OCI-LY3 (cell line): ENCODE results near the gene SPINT2.

ENCODE experiments used
- EZH2phosphoT487 ChIP-seq: fragments of 200-600 bp; shearing (Covaris generic); IDR thresholded peaks from 2 replicates; pipeline ENCODE4 v1.6.1; 2018; ENCODE audit warnings: antibody characterized with exemption, mixed run types, low read depth
- TF ChIP-seq, protein P1 (sequence below): fragments of 200-600, 300-600 bp; sonication (generic); IDR thresholded peaks from 2 replicates; pipeline ENCODE4 v1.5.1; 2014; ENCODE audit warnings: antibody characterized with exemption, low read length, low read depth

DNA sequence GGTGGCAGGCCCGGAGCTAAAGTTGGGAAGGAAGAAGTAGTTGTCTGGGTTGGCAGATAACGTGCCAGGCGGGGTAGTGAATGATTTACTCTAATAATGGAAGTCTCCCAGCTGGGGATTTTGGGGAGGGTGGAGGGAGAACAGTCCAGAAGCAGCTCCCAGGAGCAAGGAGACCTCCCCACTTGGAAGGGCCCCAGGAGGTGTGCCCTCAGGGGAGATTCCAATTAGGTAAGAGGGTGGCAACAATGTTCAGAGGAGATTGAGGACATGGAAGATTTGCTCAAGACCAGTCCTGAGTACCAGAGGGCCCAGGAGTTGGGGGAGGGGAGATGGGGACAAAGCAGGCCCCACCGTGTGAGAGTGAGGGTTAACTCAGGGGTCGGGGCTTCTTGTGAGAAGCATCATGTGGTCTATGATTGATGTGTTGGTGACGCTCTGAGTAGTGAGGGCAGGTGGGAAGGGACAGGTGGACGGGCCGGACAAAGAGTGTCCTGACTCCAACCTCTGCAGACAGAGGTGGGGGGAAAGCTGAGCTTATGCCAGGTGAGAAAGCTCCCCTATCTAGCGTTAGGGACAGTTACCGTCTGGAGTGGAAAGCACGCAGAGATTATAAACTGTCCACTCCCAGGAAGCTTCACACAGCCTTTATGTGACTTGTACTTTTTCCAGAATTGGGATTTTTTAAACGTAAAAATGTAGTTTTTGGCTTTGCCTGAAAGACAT is 3.5 kb downstream of the SPINT2 start:
- TF ChIP-seq, protein P1, sequence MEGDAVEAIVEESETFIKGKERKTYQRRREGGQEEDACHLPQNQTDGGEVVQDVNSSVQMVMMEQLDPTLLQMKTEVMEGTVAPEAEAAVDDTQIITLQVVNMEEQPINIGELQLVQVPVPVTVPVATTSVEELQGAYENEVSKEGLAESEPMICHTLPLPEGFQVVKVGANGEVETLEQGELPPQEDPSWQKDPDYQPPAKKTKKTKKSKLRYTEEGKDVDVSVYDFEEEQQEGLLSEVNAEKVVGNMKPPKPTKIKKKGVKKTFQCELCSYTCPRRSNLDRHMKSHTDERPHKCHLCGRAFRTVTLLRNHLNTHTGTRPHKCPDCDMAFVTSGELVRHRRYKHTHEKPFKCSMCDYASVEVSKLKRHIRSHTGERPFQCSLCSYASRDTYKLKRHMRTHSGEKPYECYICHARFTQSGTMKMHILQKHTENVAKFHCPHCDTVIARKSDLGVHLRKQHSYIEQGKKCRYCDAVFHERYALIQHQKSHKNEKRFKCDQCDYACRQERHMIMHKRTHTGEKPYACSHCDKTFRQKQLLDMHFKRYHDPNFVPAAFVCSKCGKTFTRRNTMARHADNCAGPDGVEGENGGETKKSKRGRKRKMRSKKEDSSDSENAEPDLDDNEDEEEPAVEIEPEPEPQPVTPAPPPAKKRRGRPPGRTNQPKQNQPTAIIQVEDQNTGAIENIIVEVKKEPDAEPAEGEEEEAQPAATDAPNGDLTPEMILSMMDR, result no peak
- TF ChIP-seq EZH2phosphoT487, result no peak
